ENCODE measurements around the gene HOXB5. TPM values are rescaled to one million over a fixed set of nuclear protein-coding genes. Genes with fewer than 3 reads are reported as not detected.

Gene HOXB5
- total RNA-seq, 1 experiment from 2014 or later: not detected

DNA sequence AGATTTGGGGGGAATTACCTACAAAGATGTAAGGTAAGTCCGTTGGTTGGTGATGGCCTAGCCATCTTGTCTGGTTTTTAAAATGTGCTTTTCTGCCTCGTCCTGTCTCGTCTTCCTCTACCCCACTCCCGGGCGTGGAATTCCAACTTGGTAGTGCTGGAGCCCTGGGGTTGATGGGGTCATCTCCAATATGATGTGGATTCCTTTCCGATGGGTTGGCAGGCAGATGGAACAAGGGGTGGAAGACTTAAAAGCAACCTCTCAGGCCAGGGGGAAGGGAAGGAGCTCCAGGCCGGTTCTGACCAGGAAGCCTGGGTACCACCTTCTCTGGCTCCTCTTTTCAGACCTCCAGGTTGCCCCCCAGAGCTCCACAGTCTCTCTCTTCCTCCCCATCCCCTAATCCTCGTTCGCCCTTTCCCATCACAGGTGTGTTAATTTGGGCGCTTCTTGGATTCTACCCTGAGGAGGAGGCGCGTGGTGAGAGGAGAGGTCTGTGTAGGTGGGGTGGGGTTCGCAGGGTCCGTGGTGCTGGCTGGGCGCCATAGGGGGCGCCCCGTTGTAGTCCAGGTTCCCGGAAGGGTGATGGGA lies 43.6 kb downstream of the HOXB5 start:
- H3K4me1 ChIP-seq (ENCODE audit: insufficient read depth, low read length): peaks cover 3% of the 10 kb centered on the region; the same call in 1 of the 2 replicates
- Mint-ChIP-seq H3K4me1 (peaks cover 31 to 58% of the 10 kb centered on the region in 2 experiments), H3K9me3 (peaks cover 11 to 17% of the 10 kb centered on the region in 2 experiments; a peak in 4 of 5 replicates), H3K27ac (no peak overlapping the region), H3K36me3 (ENCODE audit: insufficient read depth in 1 of 3, low read depth in 3 of 3) (no peaks in the 10 kb centered on the region), H3K27me3 (ENCODE audit: low read depth) (peaks cover 100% of the 10 kb centered on the region), H3K4me3 (peak overlapping the region in 1 of 2 experiments; percentile 23; a peak in 1 of 5 replicates)
- no peak overlapping the region for H2BK20ac ChIP-seq (ENCODE audit: low read depth, low read length, poor library complexity, severe bottlenecking)
- H3K27ac ChIP-seq (ENCODE audit: insufficient read length, low read depth, low read length): no peak overlapping the region
- no peak overlapping the region for H3K9ac ChIP-seq (ENCODE audit: extremely low read depth, insufficient read length, low read length)
- peaks cover 3% of the 10 kb centered on the region for H4K20me1 ChIP-seq (ENCODE audit: control insufficient read depth, insufficient read depth, insufficient read length)
- H4K8ac ChIP-seq (replicated peaks; ENCODE audit: insufficient read length, low read depth, low read length): no peak overlapping the region
- H2BK5ac ChIP-seq (ENCODE audit: insufficient read length, low read length): no peak overlapping the region
- no peak overlapping the region for H2BK120ac ChIP-seq (ENCODE audit: low read depth, low read length, poor library complexity, severe bottlenecking)
- TF ChIP-seq, protein P1, sequence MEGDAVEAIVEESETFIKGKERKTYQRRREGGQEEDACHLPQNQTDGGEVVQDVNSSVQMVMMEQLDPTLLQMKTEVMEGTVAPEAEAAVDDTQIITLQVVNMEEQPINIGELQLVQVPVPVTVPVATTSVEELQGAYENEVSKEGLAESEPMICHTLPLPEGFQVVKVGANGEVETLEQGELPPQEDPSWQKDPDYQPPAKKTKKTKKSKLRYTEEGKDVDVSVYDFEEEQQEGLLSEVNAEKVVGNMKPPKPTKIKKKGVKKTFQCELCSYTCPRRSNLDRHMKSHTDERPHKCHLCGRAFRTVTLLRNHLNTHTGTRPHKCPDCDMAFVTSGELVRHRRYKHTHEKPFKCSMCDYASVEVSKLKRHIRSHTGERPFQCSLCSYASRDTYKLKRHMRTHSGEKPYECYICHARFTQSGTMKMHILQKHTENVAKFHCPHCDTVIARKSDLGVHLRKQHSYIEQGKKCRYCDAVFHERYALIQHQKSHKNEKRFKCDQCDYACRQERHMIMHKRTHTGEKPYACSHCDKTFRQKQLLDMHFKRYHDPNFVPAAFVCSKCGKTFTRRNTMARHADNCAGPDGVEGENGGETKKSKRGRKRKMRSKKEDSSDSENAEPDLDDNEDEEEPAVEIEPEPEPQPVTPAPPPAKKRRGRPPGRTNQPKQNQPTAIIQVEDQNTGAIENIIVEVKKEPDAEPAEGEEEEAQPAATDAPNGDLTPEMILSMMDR (conservative IDR thresholded peaks at IDR 0.05): no peak
- no peak overlapping the region for H2AK5ac ChIP-seq (ENCODE audit: insufficient read length, low read length)
- H3K18ac ChIP-seq (ENCODE audit: insufficient read length, low read depth, low read length): no peak overlapping the region
- no peak overlapping the region for H3K23ac ChIP-seq (ENCODE audit: insufficient read length, low read depth, low read length)
- DNase-seq: no peak
- H3T11ph ChIP-seq (ENCODE audit: low read length): no peak overlapping the region
- no peak overlapping the region for H3K56ac ChIP-seq (ENCODE audit: insufficient read length, low read depth, low read length)
- no peak overlapping the region for H4K5ac ChIP-seq (ENCODE audit: insufficient read length, low read depth, low read length)
- peaks cover 93% of the 10 kb centered on the region for H3K27me3 ChIP-seq (ENCODE audit: insufficient read depth, low read length)
- H2AFZ ChIP-seq (ENCODE audit: low read length): no peak overlapping the region
- H3K23me2 ChIP-seq (ENCODE audit: insufficient read length, low read depth, low read length, poor library complexity, severe bottlenecking): no peaks in the 10 kb centered on the region
- H4K91ac ChIP-seq (ENCODE audit: insufficient read length, low read depth, low read length): no peak overlapping the region
- H3K4ac ChIP-seq (ENCODE audit: low read depth, low read length): no peak overlapping the region
- H2BK12ac ChIP-seq (ENCODE audit: insufficient read length, low read depth, low read length): no peak overlapping the region
- H3K14ac ChIP-seq (ENCODE audit: insufficient read depth, low read length): no peak overlapping the region
- H3K9me3 ChIP-seq (ENCODE audit: control insufficient read depth, low read depth, low read length): no peaks in the 10 kb centered on the region
- no peaks in the 10 kb centered on the region for H3K79me2 ChIP-seq (ENCODE audit: insufficient read depth, low read length)
- H3K79me1 ChIP-seq (ENCODE audit: insufficient read depth, low read depth, low read length, poor library complexity, severe bottlenecking): no peaks in the 10 kb centered on the region
- no peak overlapping the region for H3K4me2 ChIP-seq (ENCODE audit: insufficient read depth, insufficient read length, low read length)
- WGBS (ENCODE audit: extremely low coverage, insufficient read length, low lambda C conversion rate): no CpG with 5 or more reads among the region's 18 CpGs
- H2BK15ac ChIP-seq (ENCODE audit: low read depth, low read length): no peak overlapping the region
